SU-DHL-6 (cell line): ENCODE data around the gene BCDIN3D.

Experiments
- H2AFZ ChIP-seq: fragments of 200-600 bp; sonication (generic); 2 replicates; pipeline ENCODE4 v1.6.1; 2014; ENCODE audit warnings: low read depth, mild to moderate bottlenecking, moderate library complexity, mixed read lengths, antibody characterized with exemption, low read length; ENCODE audit not compliant: severe bottlenecking
- H3F3A ChIP-seq: fragments of 200-600 bp; shearing (Covaris generic); 2 replicates; pipeline ENCODE4 v1.6.0; 2016; ENCODE audit warnings: antibody characterized with exemption, mild to moderate bottlenecking; ENCODE audit not compliant: insufficient read depth
- H3K27ac ChIP-seq: fragments of 200-600 bp; sonication (generic); 2 replicates; pipeline ENCODE4 v1.5.1; 2016; ENCODE audit warnings: low read depth, mild to moderate bottlenecking, low read length, moderate library complexity, mixed read lengths
- H3K27me3 ChIP-seq: fragments of 200-600 bp; sonication (generic), shearing (Covaris generic); 2 replicates; pipeline ENCODE4 v1.6.0; 2014; ENCODE audit warnings: mild to moderate bottlenecking, low read length
- H3K36me3 ChIP-seq: fragments of 200-600 bp; sonication (generic); 2 replicates; pipeline ENCODE4 v1.6.1; 2014; ENCODE audit warnings: mild to moderate bottlenecking, low read length, mixed read lengths
- H3K4me2 ChIP-seq: fragments of 300-600, 200-600 bp; shearing (Covaris generic), sonication (generic); 2 replicates; pipeline ENCODE4 v1.6.0; 2014; ENCODE audit warnings: low read length, low read depth, mild to moderate bottlenecking; ENCODE audit not compliant: poor library complexity, severe bottlenecking
- H3K4me3 ChIP-seq: fragments of 200-600 bp; sonication (generic); 2 replicates; pipeline ENCODE4 v1.5.1; 2014; ENCODE audit warnings: antibody characterized with exemption, low read length, mild to moderate bottlenecking, mixed read lengths; ENCODE audit not compliant: insufficient read depth, poor library complexity, severe bottlenecking
- H3K79me2 ChIP-seq: fragments of 200-600 bp; sonication (generic); 2 replicates; pipeline ENCODE4 v1.6.1; 2014; ENCODE audit warnings: mild to moderate bottlenecking, low read length, moderate library complexity; ENCODE audit not compliant: insufficient read depth
- H3K9ac ChIP-seq: fragments of 200-600 bp; sonication (generic); 2 replicates; pipeline ENCODE4 v1.7.0; 2014; ENCODE audit warnings: mild to moderate bottlenecking, low read length
- H3K9me2 ChIP-seq: fragments of 200-600 bp; sonication (generic); replicated peaks from 2 replicates; pipeline ENCODE4 v1.6.1; 2014; ENCODE audit warnings: low read length; ENCODE audit not compliant: insufficient read depth
- H3K9me3 ChIP-seq: fragments of 200-600 bp; sonication (generic); 2 replicates; pipeline ENCODE4 v1.6.1; 2014; ENCODE audit warnings: low read length, mixed read lengths; ENCODE audit not compliant: insufficient read depth
- H4K20me1 ChIP-seq: fragments of 200-600 bp; sonication (generic); 2 replicates; pipeline ENCODE4 v1.6.1; 2014; ENCODE audit warnings: low read depth, mild to moderate bottlenecking, antibody characterized with exemption, low read length, moderate library complexity, mixed read lengths
- CTCF ChIP-seq: fragments of 200-600 bp; sonication (generic); IDR thresholded peaks from one replicate; pipeline ENCODE4 v1.5.1; 2017; ENCODE audit warnings: antibody characterized with exemption, mild to moderate bottlenecking, low read length, moderate library complexity; ENCODE audit not compliant: insufficient read depth, poor library complexity, severe bottlenecking
- EZH2phosphoT487 ChIP-seq: fragments of 200-600 bp; sonication (generic), shearing (Covaris generic); conservative IDR thresholded peaks from 2 replicates; pipeline ENCODE4 v1.6.1; 2018; ENCODE audit warnings: mild to moderate bottlenecking, antibody characterized with exemption, low read length, moderate library complexity, mixed read lengths

The BCDIN3D gene

GRCh38 chr12:49843876-49844437 is 1.1 kb upstream of the BCDIN3D start:
- TF ChIP-seq EZH2phosphoT487 (no peak), CTCF (no peak)
- Histone ChIP-seq H3K36me3 (no peaks in the 10 kb centered on the region), H3K4me2 (no peak overlapping the region), H3K9me3 (no peaks in the 10 kb centered on the region), H3K79me2 (no peaks in the 10 kb centered on the region), H3K9ac (no peak overlapping the region), H3K4me3 (no peak overlapping the region), H3F3A (peaks cover 20% of the 10 kb centered on the region), H4K20me1 (no peaks in the 10 kb centered on the region), H3K27me3 (no peaks in the 10 kb centered on the region), H2AFZ (peak overlapping the region; percentile 89), H3K27ac (no peak overlapping the region), H3K9me2 (no peaks in the 10 kb centered on the region)

- Histone ChIP-seq H3K79me2 (no peaks in the 10 kb centered on the region), H2AFZ (peak overlapping the region; percentile 89), H3K9me2 (no peaks in the 10 kb centered on the region), H3F3A (peaks cover 20% of the 10 kb centered on the region), H3K4me3 (peak overlapping the region; percentile 68), H3K27me3 (no peaks in the 10 kb centered on the region), H3K36me3 (no peaks in the 10 kb centered on the region), H3K27ac (0 out of 2 replicates have a peak overlapping the region, but pooled peaks have one; percentile 18), H3K9ac (peak overlapping the region; percentile 75), H3K9me3 (no peaks in the 10 kb centered on the region), H3K4me2 (peak overlapping the region; percentile 99), H4K20me1 (no peaks in the 10 kb centered on the region)
- TF ChIP-seq CTCF (no peak), EZH2phosphoT487 (no peak)
These were observed 505 bp upstream of the BCDIN3D start for GRCh38 chr12:49843411-49843810.

GRCh38 chr12:49838973-49839633 is 3.8 kb downstream of the BCDIN3D start:
- Histone ChIP-seq H4K20me1 (no peaks in the 10 kb centered on the region), H3K4me3 (no peak overlapping the region), H3K36me3 (no peaks in the 10 kb centered on the region), H3F3A (peaks cover 20% of the 10 kb centered on the region), H3K9me2 (no peaks in the 10 kb centered on the region), H3K79me2 (no peaks in the 10 kb centered on the region), H3K4me2 (no peak overlapping the region), H3K27ac (no peak overlapping the region), H2AFZ (no peak overlapping the region), H3K9ac (no peak overlapping the region), H3K27me3 (no peaks in the 10 kb centered on the region), H3K9me3 (no peaks in the 10 kb centered on the region)
- TF ChIP-seq CTCF (peak; percentile 75), EZH2phosphoT487 (no peak)
